Measurements from ENCODE around the gene L3MBTL3.

GRCh38 chr6:130020907-130021629 is 2.7 kb downstream of the L3MBTL3 start:
- TF ChIP-seq CTCF (conservative IDR thresholded peaks at IDR 0.05) (peak; percentile 80), ZFX (IDR thresholded peaks at IDR 0.05) (no peak)
